Measurements from ENCODE around the gene NDUFS8.
"Not testable (repeated sequence)": the region's sequence is repeated elsewhere in the genome, so short reads cannot be mapped to it uniquely, and the experiment has no call there.

The NDUFS8 gene

DNA sequence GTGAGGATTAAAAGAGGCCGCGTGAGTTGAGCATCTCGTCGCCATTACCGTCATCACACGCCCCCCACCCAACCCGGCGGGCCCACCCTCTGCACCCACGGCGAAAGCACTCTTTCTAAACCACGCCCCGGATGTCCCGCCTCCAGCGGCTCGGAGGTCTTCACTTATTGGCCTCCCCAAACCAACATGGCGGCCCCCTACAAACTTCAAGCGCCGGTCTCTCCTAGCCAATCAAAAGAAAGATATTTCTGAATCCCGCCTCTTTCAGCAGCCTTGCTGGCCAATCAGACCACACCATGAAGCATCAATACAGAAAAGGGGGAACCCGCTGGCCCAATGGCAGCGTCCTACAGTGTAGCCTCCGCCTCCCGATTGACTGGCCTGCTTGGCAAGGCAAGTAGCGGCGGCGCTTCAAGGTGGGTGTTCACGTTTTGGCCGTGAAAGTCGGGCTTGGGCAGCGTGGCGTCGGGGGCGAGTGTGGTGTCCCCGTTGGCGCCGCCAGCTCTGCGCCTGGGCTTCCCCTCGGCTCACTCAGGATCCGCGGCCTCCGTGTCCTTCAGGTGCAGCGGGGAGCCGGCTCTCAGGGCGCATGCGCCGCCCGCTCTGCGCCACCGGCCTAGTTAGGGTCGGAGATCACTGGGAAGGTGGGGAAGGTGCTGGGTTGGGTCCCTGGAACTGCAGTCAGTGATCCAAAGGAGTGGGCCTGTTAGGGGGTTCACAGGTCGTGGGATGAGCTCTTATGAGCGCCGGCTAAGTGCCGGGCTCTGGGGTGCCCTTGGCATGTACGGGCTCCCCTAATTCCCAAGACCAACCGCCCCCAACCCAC lies at the start of gene NDUFS8:
Gene NDUFS8, plus strand, starts transcription at position 364 of the 826 bp plus-strand sequence. CDS start 1,471 bp downstream, outside the sequence.
- DNase-seq: peak; percentile 99

DNA sequence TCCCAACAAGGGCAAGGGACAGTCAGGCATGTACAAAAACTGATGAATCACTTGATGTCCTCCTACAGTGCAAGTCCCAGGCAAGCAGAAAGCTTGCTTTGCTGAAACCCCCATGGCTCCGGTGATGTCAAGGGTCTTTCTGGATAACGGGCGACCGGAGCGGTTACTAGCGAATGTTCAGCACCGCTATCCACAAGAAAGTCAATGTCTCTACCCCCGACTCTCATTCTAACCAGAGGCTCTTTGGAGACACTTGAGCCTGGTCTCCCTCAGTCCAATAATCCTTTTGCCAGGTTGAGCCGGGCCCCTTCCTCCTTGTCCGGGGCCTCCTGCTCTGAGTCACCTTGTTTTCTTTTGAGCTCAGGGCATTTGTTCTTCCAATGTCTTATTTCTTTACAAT lies 49.3 kb upstream of the NDUFS8 start:
- DNase-seq: not testable (repeated sequence)

DNA sequence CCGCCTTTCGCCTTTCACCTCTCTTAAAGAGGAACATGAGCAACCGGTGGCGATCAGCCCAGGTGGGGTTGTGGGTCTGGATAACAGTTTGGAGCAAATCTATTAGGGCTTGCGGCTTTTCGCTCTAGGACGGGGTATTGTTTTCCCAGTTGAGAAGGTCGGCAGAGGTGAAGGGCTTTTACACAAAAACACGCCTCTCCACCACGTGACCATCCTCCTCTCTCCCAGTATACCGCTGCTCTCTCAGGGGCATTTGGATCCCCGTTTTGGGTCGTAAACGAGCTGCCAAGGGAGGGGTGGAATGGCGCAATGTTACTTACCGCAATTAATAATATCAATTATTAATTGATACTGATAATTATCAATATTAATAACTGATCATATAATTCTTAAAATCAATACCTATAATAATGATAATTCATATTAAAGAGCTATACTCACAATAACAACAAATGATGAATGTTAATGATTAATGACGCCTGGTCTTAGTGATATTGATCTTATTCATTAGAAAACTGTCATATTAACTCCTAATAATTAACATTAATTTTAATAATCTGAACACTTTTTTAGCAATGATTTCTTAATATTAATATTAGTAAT lies 48.1 kb upstream of the NDUFS8 start:
- not testable (repeated sequence) for DNase-seq

DNA sequence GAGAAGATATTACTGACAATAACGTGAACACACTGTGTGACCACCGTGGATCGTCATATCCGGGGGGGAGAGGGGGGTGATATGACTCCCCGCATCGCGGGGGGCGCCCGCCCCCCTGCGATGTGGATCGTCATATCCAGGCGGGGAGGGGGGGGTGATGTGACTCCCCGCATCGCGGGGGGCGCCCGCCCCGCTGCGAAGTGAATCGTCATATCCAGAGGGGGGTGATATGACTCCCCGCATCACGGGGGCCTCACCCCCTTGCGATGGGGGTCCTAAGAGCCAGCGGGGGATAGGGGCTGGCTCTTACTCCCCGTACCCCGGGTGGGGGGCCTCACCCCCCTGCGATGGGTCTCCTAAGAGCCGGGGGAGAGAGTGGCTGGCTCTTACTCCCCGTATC lies 46.5 kb upstream of the NDUFS8 start:
- no peak for DNase-seq

DNA sequence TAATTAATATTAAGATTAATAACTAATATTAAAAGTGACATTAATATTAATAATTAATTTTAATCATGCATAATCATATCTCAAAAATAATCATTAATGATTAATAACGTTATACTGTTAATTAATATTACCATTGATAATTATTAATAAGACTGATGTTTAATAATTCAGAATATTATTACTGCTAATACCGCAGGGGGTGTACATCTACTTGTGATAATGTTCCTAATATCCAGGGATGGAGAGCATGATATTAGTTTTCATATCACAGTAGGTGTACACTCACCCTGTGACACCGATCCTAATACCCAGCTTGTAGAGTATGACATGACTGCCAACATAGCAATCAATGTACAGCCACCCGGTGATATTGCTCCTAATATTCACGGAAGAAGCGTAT lies 45.2 kb upstream of the NDUFS8 start:
- DNase-seq: not testable (repeated sequence)

DNA sequence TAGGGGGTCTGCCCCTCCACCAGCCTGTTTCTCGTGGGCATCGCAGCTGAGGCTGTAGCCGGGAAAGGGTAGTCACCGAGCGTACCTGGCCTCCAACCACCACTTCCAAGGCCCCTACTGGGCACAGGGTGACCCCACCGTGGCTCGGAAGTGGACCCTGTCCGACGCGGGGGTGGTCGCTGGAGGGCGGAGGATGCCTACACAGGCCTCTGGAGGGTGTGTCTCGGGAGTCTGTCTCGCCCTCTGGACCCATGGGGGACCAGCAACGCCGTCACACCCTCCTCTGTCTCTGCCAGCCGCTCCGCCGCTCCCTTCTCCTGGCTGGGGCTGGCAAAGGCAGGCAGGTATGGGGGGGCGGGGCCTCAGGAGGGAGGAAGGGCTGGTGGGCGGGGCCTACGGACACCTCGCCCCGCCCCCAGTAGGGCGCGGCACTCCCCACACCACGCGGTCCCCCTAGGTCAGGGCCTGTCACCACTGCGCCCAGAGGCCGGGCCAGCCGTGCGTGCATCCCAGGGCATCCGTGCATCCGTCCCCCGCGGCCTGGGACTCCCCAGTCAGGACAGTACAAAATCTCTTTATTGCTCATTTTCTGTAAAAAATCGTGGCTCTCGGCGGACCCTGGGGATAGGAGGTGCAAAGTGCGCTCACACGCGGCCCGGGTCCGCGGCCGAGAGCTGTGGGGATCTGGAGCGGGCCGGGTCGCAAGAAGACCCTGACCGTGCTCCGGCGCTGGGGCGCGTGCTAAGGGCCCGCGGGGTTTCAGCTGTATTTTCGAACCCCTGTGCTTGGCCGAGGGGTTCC lies 39.7 kb upstream of the NDUFS8 start:
- not testable (repeated sequence) for DNase-seq

DNA sequence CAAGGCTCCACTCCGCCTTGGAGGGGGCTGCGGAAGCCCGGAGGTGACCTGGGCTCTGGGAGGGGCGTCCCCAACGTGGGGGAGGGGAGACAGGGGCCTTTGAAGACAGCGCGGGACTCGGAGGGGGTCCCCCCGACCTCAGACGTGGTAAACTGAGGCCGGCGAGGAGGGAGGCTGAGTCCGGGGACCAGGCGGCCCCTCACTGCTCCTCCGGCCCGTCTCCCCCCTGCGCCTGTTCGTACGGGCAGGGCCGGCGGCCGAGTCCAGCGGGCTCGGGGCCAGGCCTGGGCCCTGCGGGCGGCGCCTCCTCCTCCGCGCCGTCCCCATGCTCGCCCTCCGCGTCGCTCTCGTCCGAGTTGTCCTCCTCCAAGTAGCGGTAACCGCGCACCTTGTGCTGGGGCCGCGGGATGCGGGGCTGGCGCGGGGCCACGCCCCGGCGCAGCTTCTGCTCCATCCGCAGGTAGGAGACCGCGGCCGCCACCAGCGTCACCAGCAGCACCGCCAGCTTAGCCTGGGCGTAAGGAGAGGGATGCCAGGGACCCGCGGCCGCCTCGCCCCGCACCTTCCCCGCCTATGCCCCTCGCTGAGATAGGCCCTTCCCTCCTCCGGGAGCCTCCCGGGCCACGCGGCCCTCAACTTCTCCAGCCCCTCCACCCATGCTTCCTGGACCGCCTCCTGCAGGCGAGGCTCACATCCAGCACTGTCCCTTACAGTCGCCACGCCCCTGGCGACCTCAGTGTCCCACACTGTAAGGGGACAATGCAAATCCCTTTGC lies 38.9 kb upstream of the NDUFS8 start:
- DNase-seq: not testable (repeated sequence)

DNA sequence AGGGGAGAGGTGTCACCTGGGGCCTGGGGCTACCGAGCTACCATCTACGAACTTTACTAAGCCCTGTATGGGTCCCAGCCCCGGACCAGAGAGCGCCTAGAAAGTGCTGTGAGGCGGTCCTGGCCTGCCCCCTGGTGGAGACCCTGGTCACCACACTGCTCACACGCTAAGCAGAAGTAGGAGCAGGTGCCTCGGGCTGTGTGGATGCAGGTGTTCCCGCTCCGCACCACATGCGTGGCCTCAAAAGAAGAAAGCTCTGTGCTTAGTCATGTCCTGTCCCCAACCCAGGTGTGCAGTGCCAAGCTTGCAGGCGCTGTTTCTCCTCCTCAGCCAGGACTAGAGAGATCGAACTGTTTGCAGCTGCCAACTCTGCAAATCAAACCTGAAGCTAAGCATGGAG lies 36.7 kb upstream of the NDUFS8 start:
- not testable (repeated sequence) for DNase-seq

DNA sequence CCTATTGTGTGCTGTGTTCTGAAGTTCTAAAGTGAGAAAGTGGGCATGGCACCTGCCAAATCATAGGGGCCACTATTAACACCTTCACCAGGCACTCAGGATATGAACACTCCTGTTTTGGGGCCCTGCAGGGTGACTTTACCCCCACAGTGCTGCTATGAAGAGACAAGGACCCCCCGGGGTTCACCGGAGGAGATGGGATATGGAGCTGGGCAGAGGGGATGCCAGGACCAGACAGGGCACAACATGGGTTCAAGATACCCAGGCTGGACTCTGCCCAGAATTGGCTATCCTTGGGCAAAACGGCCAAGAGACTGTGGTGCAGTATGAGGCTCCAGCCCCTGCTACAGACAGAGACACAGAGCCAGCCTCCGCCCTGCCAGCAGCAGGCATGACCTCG lies 36.1 kb upstream of the NDUFS8 start:
- DNase-seq: not testable (repeated sequence)

DNA sequence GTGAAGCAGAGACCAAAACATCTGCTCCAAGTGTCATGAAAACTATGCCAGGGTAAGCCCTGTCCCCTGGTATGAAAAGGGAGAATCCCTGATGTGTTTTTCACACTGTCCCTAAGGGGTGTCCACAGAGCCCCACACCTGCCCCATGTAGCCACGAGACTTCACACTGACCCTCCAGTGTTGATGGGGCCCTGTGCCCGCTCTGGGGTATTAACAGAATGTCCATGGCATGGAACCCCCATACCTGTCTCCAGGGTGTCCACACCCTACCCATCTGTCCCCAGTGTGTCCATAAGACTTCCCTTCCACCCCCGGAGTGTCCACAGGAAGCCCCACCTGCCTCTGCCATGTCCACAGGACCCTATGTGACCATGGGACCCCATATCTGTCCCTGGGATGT lies 35.4 kb upstream of the NDUFS8 start:
- not testable (repeated sequence) for DNase-seq

DNA sequence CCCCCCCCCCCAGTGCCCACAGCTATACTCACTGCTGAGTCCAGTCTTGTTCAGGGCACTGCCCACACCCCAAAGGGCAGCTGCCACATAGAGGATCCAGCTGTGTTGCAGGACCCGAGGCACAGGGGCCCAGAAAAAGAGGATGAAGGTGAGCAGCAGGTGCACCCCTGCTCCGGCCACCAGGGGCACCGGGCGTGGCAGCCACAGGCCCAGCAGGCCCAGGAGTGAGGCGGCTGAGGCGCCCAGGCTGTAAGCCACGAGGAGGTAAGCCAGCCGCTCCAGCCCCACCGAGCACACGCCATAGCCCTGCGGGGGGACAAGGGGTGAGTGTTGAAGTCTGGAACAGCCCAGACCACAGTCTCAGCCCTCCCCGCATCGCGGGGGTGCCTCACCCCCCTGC lies 34.9 kb upstream of the NDUFS8 start:
- DNase-seq: not testable (repeated sequence)

DNA sequence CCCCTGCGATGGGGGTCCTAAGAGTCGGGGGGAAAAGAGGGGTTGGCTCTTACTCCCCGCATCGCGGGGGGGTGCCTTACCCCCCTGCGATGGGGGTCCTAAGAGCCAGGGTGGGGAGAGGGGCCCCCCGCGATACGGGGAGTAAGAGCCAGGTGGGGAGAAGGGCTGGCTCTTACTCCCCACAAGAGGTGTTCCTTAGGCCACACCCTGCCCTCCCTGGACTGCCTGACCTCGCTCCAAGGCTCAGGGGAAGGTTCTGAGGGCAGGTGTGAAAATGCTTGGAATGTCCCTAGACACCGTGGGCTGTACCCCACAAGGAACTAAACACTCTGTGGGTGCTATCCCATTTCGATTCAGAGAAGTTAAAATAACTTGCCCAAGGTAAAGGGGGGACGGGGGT lies 34.4 kb upstream of the NDUFS8 start:
- DNase-seq: no peak

DNA sequence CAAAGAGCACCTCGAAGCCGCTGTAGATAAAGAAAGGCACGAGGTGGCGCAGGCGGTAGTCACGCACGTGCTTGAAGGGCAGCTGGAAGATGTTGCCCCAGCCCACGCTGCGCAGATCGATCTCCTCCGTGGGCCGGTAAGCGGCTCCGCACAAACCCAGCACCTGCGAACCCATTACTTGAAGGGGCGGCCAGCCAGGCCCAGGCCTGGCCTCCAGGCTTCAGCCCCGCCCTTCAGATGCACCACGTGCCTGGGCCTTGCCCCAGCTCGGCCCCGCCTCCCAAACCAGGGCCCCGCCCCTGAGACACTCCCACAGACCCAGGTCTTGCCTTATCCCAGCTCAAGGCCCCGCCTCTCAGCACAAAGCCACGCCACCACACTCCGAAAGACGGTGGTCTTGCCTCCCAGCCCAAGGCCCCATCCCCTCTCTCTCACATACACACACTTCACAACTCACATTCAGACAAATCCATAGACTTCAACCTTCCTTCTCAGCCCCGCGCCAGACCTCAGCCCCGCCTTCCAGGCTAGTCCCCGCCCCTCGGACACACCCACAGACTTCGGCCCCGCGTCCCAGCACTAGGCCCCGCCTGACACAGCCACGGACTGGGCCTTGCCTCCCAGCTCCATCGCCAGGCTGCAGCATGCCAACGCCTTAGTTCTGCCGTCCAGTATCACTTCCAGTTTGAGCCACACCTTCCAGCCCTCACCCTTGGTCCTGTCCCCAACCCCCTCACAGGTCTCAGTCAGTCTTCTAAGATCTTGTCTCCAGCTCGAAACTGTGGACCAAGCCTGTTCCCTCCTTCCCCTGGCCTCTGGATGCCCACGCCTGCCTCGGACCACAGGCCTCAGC lies 33.6 kb upstream of the NDUFS8 start:
- DNase-seq: peak; percentile 65

DNA sequence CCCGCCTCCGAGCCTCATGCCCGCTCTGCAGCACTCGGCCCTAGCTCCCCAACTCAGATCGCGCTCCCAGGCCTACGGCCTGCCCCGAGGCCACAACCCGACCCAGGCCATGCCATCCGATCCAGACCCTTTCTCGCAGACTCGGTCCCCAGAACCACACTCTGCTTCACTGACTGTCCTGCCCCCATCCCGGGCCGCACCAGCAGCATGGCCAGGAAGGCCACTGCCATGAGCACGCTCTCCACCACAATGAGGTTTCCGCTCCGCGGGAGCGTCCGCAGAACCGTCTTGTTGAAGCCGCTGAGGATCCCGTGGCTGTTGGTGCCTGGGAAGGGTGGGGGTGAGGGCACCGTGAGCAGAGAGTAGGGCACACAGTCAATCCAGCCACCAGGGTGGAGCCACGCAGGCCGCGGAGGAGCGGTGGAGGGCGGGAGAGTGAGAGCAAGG lies 33.0 kb upstream of the NDUFS8 start:
- DNase-seq: no peak

DNA sequence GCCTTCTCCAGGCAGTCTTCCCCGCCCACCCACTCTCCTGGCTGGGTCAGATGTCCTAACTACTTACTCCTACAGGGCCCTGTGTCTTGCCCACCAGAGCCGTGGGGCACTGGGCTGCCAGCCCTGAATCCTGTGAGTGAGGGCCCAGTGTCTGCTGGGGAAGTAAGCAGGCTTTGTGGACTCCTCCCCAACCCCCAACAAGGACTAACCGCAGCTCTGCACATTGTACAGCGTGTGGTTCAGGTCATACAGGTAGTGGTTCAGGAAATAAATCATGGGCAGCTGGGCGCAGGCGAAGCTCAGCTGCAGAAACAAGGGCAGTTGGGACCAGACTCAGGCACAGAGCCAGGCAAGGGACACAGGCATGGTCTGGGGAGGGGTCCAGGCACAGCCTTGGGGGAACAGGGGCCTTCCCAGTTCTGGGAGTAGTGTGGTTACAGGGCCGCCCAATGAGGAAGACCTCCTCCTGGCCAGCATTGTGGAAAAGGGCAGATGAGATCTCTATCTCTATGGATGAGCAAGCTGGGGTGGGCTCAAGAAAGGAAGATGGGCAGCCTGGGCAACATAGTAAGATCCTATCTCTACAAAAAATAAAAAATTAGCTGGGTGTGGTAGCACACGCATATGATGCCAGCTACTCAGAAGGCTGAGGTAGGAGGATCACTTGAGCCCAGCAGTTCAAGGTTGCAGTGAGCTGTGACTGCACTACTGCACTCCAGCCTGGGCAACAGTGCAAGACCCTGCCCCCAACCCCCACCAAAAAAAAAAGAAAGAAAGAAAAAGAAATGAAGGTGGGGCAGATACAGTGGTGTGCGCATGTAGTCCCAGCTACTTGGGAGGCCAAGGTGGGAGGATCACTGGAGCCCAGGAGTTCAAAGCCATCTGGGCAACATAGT lies 32.1 kb upstream of the NDUFS8 start:
- no peak for DNase-seq

DNA sequence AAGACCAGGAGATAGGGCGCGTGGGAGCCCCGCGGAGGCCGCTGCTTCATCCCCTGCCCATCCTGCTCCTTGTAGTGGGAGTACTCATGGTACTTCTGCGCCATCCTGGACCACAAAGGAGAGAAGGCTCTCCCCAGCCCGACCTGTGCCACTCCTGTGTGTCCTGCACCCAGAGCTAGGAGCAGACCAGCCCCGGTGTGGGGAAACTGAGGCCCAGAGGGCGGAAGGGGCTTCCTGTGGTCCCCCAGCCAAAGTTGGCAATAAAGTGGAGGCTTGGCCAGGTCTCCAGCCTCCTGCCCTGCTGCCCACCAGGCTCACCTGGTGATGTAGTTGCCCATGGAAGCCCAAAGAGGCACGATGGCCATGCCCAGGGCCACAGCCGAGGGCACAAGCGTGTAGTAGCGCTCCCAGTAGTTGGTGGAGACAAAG lies 31.3 kb upstream of the NDUFS8 start:
- no peak for DNase-seq

DNA sequence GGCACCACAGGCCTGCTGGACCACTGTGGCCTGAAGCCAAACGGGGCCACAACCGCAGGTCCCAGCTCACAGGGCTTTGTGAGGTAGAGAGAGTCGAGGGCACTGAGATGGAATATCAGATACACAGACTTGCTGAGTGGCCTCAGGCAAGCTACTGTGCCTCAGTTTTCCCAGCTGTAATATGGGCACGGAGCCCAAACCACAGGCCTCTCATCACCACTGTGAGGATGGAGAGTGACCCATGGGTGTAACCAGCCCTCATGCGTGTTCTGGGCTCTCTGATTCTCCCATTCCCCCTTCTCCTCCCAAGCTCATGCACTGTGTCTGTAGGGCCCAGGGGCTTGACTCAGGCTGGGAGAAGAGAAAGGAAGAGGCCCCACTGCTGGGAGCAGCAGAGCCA lies 30.8 kb upstream of the NDUFS8 start:
- no peak for DNase-seq

DNA sequence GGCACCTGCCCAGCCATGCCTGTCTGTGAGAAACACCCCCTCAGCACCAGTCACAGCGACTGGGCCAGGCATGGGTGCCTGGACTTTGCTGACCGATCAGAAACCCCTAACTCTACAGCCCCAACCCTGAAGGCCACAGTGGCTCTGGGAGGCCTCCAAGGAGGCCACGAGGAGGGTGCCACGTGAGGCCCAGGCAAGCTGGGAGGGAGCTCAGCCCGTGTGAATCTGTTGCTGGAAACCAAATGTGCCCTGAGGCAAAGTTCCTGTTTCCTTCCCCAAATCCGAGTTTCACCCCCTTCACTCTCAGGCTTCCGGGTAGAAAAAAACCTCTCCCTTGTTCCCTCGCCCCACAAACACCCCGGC lies 27.9 kb upstream of the NDUFS8 start:
- DNase-seq: peak; percentile 13

DNA sequence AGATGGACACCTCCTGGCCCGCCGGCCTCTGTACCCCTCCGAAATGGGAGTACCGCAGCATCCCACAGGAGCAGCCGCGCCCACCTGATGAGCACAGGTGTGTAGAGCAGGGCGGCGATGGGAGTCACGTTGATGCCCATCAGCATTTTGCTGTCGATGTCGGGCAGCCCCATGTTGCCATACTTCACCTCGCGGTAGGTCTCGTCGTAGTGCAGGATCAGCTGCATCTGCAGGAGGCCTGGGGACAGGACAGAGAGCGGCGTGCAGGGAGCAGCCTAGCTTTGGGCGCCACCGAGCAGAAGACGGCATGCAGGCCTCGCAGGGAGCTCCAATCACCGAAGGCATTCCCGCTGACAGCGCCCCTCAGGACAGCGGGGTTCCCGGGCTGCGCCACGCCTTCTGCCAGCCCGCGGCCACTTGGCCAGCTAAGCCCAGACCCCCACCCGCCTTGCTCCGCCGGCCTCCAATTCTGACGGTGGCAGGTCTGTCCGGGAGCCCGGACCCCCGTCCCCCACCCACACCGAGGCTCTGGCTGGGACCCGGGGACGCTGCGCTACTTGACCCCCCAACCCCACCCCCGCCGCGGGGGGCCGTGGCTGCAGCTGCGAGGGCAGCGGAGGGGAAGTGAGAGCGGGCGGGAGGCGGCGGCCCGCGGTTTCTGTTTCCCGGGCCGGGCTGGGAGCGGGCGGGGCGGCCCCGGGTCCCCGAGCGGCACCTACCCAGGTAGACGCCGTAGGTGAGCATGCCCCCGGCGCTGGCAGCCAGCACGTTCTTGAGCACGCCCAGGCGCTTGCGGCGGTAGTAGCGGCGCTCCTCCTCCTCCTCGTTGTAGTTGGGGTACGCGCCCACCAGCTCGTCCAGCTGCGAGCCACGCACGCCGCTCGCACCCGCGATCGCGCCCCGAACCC lies 27.3 kb upstream of the NDUFS8 start:
- peak; percentile 59 for DNase-seq
